Measurements from ENCODE around the gene KIFAP3. TPM values are rescaled to one million over a fixed set of nuclear protein-coding genes. Genes with fewer than 3 reads are reported as not detected.

KIFAP3 gene
- total and polyA plus RNA-seq, 2 donors (not counting 1 experiment from before 2014, with no cell fraction given) = 3.7 to 14.9 TPM

DNA sequence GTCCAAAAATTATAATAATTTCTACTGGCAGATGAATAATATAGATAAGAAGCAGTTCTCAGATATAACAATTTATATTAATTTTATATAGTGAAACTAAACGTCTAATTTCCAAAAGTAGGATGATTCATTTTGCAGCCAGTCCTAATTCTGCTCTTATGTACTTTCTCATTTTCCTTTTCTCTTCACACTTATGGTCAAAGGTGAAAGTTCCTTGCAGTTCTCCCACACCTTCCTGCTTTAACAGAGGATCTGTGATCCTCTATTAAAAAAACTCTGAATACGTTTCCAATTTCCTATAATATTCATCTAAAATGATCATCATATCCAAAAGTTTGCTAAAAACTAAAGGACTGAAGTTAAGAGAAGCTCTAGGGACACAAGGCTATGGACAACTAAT is 78.5 kb downstream of the KIFAP3 start:
- ATAC-seq (ENCODE audit: low read depth) (no peak), DNase-seq (no peak)
- H3K27ac ChIP-seq (ENCODE audit: low read length in 2 of 2) = no peak overlapping the region
- TF ChIP-seq EZH2 (IDR thresholded peaks at IDR 0.05; ENCODE audit: borderline replicate concordance, insufficient read depth, low read depth, low read length, poor library complexity, severe bottlenecking) = no peak
- no peaks in the 10 kb centered on the region for H3K27me3 ChIP-seq (replicated peaks in 1 of 4; ENCODE audit: control extremely low read depth in 1 of 4, control insufficient read depth in 3 of 4, insufficient read depth in 4 of 4, low read length in 3 of 4)
- H3K36me3 ChIP-seq (replicated peaks in 1 of 2; ENCODE audit: control extremely low read depth in 1 of 2, control insufficient read depth in 1 of 2, extremely low read depth in 1 of 2, insufficient read depth in 2 of 2, low read length in 1 of 2) = no peaks in the 10 kb centered on the region
- Mint-ChIP-seq H3K9me3 (ENCODE audit: insufficient read depth) (no peaks in the 10 kb centered on the region), H3K4me1 (no peaks in the 10 kb centered on the region), H3K4me3 (no peak overlapping the region), H3K27me3 (no peaks in the 10 kb centered on the region), H3K27ac (no peak overlapping the region)
- H3K79me2 ChIP-seq (ENCODE audit: control insufficient read depth, insufficient read depth, low read length) = no peaks in the 10 kb centered on the region
- no peaks in the 10 kb centered on the region for H3K9me3 ChIP-seq (ENCODE audit: control extremely low read depth in 1 of 3, control insufficient read depth in 2 of 3, insufficient read depth in 1 of 3, low read length in 2 of 3)
- ChIA-PET POLR2A (no interaction called here), CTCF (no interaction called here)
- H3K4me2 ChIP-seq (replicated peaks; ENCODE audit: low read depth, low read length, poor library complexity, severe bottlenecking) = no peak overlapping the region
- no peaks in the 10 kb centered on the region for H4K20me1 ChIP-seq (ENCODE audit: control insufficient read depth, insufficient read depth, low read length, poor library complexity, severe bottlenecking)
- intact Hi-C loops (cut with micrococcal nuclease) = no loop called here
- H3K4me1 ChIP-seq (ENCODE audit: control insufficient read depth in 2 of 2, insufficient read depth in 2 of 2, low read length in 2 of 2) = no peaks in the 10 kb centered on the region
- no CpG with 5 or more reads among the region's 2 CpGs for WGBS (ENCODE audit: insufficient coverage)
- no peak overlapping the region for H2AFZ ChIP-seq (ENCODE audit: insufficient read depth, low read depth, low read length, poor library complexity, severe bottlenecking)
- no peak overlapping the region for H3K4me3 ChIP-seq (ENCODE audit: control extremely low read depth in 1 of 5, extremely low read depth in 1 of 5, insufficient read depth in 1 of 5, low read depth in 2 of 5, low read length in 4 of 5)
- H3K9ac ChIP-seq (ENCODE audit: low read length) = no peak overlapping the region

DNA sequence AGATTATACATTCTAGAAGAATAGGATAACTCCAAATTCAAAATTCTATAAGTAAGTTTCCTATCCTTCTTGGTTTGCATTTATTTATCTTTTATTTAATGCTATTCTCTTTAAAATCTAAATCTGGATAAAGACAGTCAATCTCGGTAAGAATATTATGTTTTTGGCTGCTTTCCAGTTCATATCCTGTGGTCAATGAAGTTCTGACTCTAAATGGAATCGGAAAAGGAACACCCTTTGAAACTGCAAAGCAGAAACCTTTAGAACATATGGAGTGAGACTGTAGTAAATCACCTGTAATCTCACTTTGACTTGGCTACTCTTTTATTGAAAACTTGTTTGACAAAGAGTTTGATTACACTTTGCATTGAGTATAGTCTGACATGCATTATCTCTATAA is 85.2 kb downstream of the KIFAP3 start:
- Histone ChIP-seq H2AFZ (ENCODE audit: insufficient read depth, low read depth, low read length, poor library complexity, severe bottlenecking) (no peak overlapping the region), H3K9me3 (ENCODE audit: control extremely low read depth in 1 of 3, control insufficient read depth in 2 of 3, insufficient read depth in 1 of 3, low read length in 2 of 3) (no peaks in the 10 kb centered on the region), H3K27me3 (replicated peaks in 1 of 4; ENCODE audit: control extremely low read depth in 1 of 4, control insufficient read depth in 3 of 4, insufficient read depth in 4 of 4, low read length in 3 of 4) (no peaks in the 10 kb centered on the region), H3K4me3 (ENCODE audit: control extremely low read depth in 1 of 5, extremely low read depth in 1 of 5, insufficient read depth in 1 of 5, low read depth in 2 of 5, low read length in 4 of 5) (no peak overlapping the region), H3K4me1 (ENCODE audit: control insufficient read depth in 2 of 2, insufficient read depth in 2 of 2, low read length in 2 of 2) (no peaks in the 10 kb centered on the region), H3K36me3 (replicated peaks in 1 of 2; ENCODE audit: control extremely low read depth in 1 of 2, control insufficient read depth in 1 of 2, extremely low read depth in 1 of 2, insufficient read depth in 2 of 2, low read length in 1 of 2) (no peaks in the 10 kb centered on the region), H3K4me2 (replicated peaks; ENCODE audit: low read depth, low read length, poor library complexity, severe bottlenecking) (no peak overlapping the region), H3K79me2 (ENCODE audit: control insufficient read depth, insufficient read depth, low read length) (no peaks in the 10 kb centered on the region), H4K20me1 (ENCODE audit: control insufficient read depth, insufficient read depth, low read length, poor library complexity, severe bottlenecking) (no peaks in the 10 kb centered on the region), H3K27ac (ENCODE audit: low read length in 2 of 2) (no peak overlapping the region), H3K9ac (ENCODE audit: low read length) (no peak overlapping the region)
- no peaks in the 10 kb centered on the region for H3K9me3 Mint-ChIP-seq (ENCODE audit: insufficient read depth)
- intact Hi-C loops (cut with micrococcal nuclease) = no loop called here
- H3K4me1 Mint-ChIP-seq = no peaks in the 10 kb centered on the region
- TF ChIP-seq, protein P1, sequence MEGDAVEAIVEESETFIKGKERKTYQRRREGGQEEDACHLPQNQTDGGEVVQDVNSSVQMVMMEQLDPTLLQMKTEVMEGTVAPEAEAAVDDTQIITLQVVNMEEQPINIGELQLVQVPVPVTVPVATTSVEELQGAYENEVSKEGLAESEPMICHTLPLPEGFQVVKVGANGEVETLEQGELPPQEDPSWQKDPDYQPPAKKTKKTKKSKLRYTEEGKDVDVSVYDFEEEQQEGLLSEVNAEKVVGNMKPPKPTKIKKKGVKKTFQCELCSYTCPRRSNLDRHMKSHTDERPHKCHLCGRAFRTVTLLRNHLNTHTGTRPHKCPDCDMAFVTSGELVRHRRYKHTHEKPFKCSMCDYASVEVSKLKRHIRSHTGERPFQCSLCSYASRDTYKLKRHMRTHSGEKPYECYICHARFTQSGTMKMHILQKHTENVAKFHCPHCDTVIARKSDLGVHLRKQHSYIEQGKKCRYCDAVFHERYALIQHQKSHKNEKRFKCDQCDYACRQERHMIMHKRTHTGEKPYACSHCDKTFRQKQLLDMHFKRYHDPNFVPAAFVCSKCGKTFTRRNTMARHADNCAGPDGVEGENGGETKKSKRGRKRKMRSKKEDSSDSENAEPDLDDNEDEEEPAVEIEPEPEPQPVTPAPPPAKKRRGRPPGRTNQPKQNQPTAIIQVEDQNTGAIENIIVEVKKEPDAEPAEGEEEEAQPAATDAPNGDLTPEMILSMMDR (IDR thresholded peaks at IDR 0.05) = no peak
- TF ChIP-seq EZH2 (IDR thresholded peaks at IDR 0.05; ENCODE audit: borderline replicate concordance, insufficient read depth, low read depth, low read length, poor library complexity, severe bottlenecking) = no peak
- no CpG with 5 or more reads among the region's 2 CpGs for WGBS (ENCODE audit: insufficient coverage)
- H3K27me3 Mint-ChIP-seq = no peaks in the 10 kb centered on the region
- ATAC-seq (ENCODE audit: low read depth) (no peak), DNase-seq (no peak)
- ChIA-PET POLR2A (no interaction called here), CTCF (no interaction called here)
- H3K27ac Mint-ChIP-seq = no peak overlapping the region
- no peak overlapping the region for H3K4me3 Mint-ChIP-seq
